SU-DHL-6 (cell line): Measurements from ENCODE around the gene CLMN.

Experiments used
- H2AFZ ChIP-seq: fragments of 200-600 bp; sonication (generic); 2 replicates; pipeline ENCODE4 v1.6.1; 2014; ENCODE audit warnings: low read depth, mild to moderate bottlenecking, moderate library complexity, mixed read lengths, antibody characterized with exemption, low read length; ENCODE audit not compliant: severe bottlenecking
- H3F3A ChIP-seq: fragments of 200-600 bp; shearing (Covaris generic); 2 replicates; pipeline ENCODE4 v1.6.0; 2016; ENCODE audit warnings: antibody characterized with exemption, mild to moderate bottlenecking; ENCODE audit not compliant: insufficient read depth
- H3K27ac ChIP-seq: fragments of 200-600 bp; sonication (generic); 2 replicates; pipeline ENCODE4 v1.5.1; 2016; ENCODE audit warnings: low read depth, mild to moderate bottlenecking, low read length, moderate library complexity, mixed read lengths
- H3K27me3 ChIP-seq: fragments of 200-600 bp; sonication (generic), shearing (Covaris generic); 2 replicates; pipeline ENCODE4 v1.6.0; 2014; ENCODE audit warnings: mild to moderate bottlenecking, low read length
- H3K36me3 ChIP-seq: fragments of 200-600 bp; sonication (generic); 2 replicates; pipeline ENCODE4 v1.6.1; 2014; ENCODE audit warnings: mild to moderate bottlenecking, low read length, mixed read lengths
- H3K4me2 ChIP-seq: fragments of 300-600, 200-600 bp; shearing (Covaris generic), sonication (generic); 2 replicates; pipeline ENCODE4 v1.6.0; 2014; ENCODE audit warnings: low read length, low read depth, mild to moderate bottlenecking; ENCODE audit not compliant: poor library complexity, severe bottlenecking
- H3K4me3 ChIP-seq: fragments of 200-600 bp; sonication (generic); 2 replicates; pipeline ENCODE4 v1.5.1; 2014; ENCODE audit warnings: antibody characterized with exemption, low read length, mild to moderate bottlenecking, mixed read lengths; ENCODE audit not compliant: insufficient read depth, poor library complexity, severe bottlenecking
- H3K79me2 ChIP-seq: fragments of 200-600 bp; sonication (generic); 2 replicates; pipeline ENCODE4 v1.6.1; 2014; ENCODE audit warnings: mild to moderate bottlenecking, low read length, moderate library complexity; ENCODE audit not compliant: insufficient read depth
- H3K9ac ChIP-seq: fragments of 200-600 bp; sonication (generic); 2 replicates; pipeline ENCODE4 v1.7.0; 2014; ENCODE audit warnings: mild to moderate bottlenecking, low read length
- H3K9me2 ChIP-seq: fragments of 200-600 bp; sonication (generic); replicated peaks from 2 replicates; pipeline ENCODE4 v1.6.1; 2014; ENCODE audit warnings: low read length; ENCODE audit not compliant: insufficient read depth
- H3K9me3 ChIP-seq: fragments of 200-600 bp; sonication (generic); 2 replicates; pipeline ENCODE4 v1.6.1; 2014; ENCODE audit warnings: low read length, mixed read lengths; ENCODE audit not compliant: insufficient read depth
- H4K20me1 ChIP-seq: fragments of 200-600 bp; sonication (generic); 2 replicates; pipeline ENCODE4 v1.6.1; 2014; ENCODE audit warnings: low read depth, mild to moderate bottlenecking, antibody characterized with exemption, low read length, moderate library complexity, mixed read lengths
- CTCF ChIP-seq: fragments of 200-600 bp; sonication (generic); IDR thresholded peaks from one replicate; pipeline ENCODE4 v1.5.1; 2017; ENCODE audit warnings: antibody characterized with exemption, mild to moderate bottlenecking, low read length, moderate library complexity; ENCODE audit not compliant: insufficient read depth, poor library complexity, severe bottlenecking
- EZH2phosphoT487 ChIP-seq: fragments of 200-600 bp; sonication (generic), shearing (Covaris generic); conservative IDR thresholded peaks from 2 replicates; pipeline ENCODE4 v1.6.1; 2018; ENCODE audit warnings: mild to moderate bottlenecking, antibody characterized with exemption, low read length, moderate library complexity, mixed read lengths

The CLMN gene

DNA sequence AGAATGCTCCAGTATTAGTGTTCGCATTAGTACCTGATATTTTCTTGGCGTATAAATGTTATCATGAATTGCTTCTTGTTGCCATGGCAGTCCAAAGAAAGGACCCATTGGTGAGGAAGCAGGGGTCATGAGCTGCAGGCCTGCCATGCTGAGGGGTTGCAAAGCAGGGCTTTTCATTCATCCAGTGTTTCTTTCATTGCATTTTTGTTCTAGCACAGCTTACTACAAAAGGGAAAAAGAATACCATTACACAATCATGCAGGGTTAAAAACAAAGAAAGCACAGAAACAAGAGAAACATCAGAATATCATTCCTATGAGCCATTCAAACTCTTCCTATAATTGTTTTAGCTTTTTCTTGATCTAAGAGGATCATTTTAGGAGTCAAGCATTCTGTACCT, 186.4 kb downstream of the CLMN start:
- Histone ChIP-seq H2AFZ (no peak overlapping the region), H4K20me1 (0 out of 2 replicates have a peak, but pooled peaks cover 3% of the 10 kb centered on the region), H3K27me3 (no peaks in the 10 kb centered on the region), H3K9ac (no peak overlapping the region), H3K9me3 (no peaks in the 10 kb centered on the region), H3K4me2 (no peak overlapping the region), H3K36me3 (peaks cover 21% of the 10 kb centered on the region), H3K27ac (no peak overlapping the region), H3K4me3 (no peak overlapping the region), H3F3A (no peaks in the 10 kb centered on the region), H3K79me2 (peaks cover 26% of the 10 kb centered on the region), H3K9me2 (no peaks in the 10 kb centered on the region)
- TF ChIP-seq CTCF (no peak), EZH2phosphoT487 (no peak)

- Histone ChIP-seq H3F3A (no peaks in the 10 kb centered on the region), H3K4me2 (no peak overlapping the region), H3K9me2 (no peaks in the 10 kb centered on the region), H3K79me2 (peaks cover 23% of the 10 kb centered on the region), H2AFZ (no peak overlapping the region), H3K36me3 (peaks cover 21% of the 10 kb centered on the region), H3K27ac (no peak overlapping the region), H3K9me3 (no peaks in the 10 kb centered on the region), H3K4me3 (no peak overlapping the region), H3K9ac (no peak overlapping the region), H3K27me3 (no peaks in the 10 kb centered on the region), H4K20me1 (0 out of 2 replicates have a peak, but pooled peaks cover 3% of the 10 kb centered on the region)
- no peak for TF ChIP-seq CTCF
- TF ChIP-seq EZH2phosphoT487 = no peak
Measured at GRCh38 chr14:95132760-95133159, 186.9 kb downstream of the CLMN start.
